K562 (cell line): ENCODE data around the gene DUSP10. TPM values are rescaled to one million over a fixed set of nuclear protein-coding genes. Genes with fewer than 3 reads are reported as not detected.

Source experiments
- CXXC5 ChIP-seq: fragments of 250-450 bp; sonication (Bioruptor Pico); IDR thresholded peaks from 2 replicates; pipeline ENCODE4 v1.8.0; 2022; ENCODE audit warnings: inconsistent platforms, mild to moderate bottlenecking, moderate library complexity
- FOXA3 ChIP-seq, 2 experiments: fragments of 450-650 bp in 1 of 2; sonication (generic) in 1 of 2; formaldehyde crosslinking; IDR thresholded peaks in 1 of 2; conservative IDR thresholded peaks in 1 of 2; 2 replicates each; pipeline versions ENCODE4 v1.4.0 to v1.8.0; 2020 to 2022; ENCODE audit warnings: mild to moderate bottlenecking in 2 of 2, missing genetic modification reagents in 1 of 2
- HNRNPK ChIP-seq: fragments of 200-400 bp; formaldehyde crosslinking; IDR thresholded peaks from one replicate; pipeline ENCODE4 v1.6.1; 2018; ENCODE audit warnings: mild to moderate bottlenecking, low read depth, low read length; ENCODE audit not compliant: poor library complexity, severe bottlenecking
- KAT8 ChIP-seq: fragments of 450-650 bp; IDR thresholded peaks from 2 replicates; pipeline ENCODE4 v1.6.1; 2016; ENCODE audit warnings: low read depth, mild to moderate bottlenecking
- NFIX ChIP-seq: fragments of 250-450 bp; sonication (Bioruptor Pico); IDR thresholded peaks from 2 replicates; pipeline ENCODE4 v1.4.0; 2020; ENCODE audit warnings: low read depth, mild to moderate bottlenecking, moderate library complexity
- SP1 ChIP-seq: sonication (generic); formaldehyde crosslinking; IDR thresholded peaks from 2 replicates; pipeline ENCODE4 v1.8.1; 2022; ENCODE audit warnings: mild to moderate bottlenecking, missing genetic modification reagents
- TSC22D4 ChIP-seq: fragments of 450-650 bp; IDR thresholded peaks from 2 replicates; pipeline ENCODE4 v1.6.1; 2016; ENCODE audit warnings: missing genetic modification characterization, missing biosample characterization, control low read depth
- YY1 ChIP-seq, 3 experiments: IDR thresholded peaks; 2 replicates each; pipeline ENCODE4 v1.6.1; 2011; ENCODE audit warnings: low read length in 2 of 3, mild to moderate bottlenecking in 2 of 3, moderate library complexity in 2 of 3, borderline replicate concordance in 1 of 3, control low read depth in 1 of 3, low read depth in 1 of 3; ENCODE audit not compliant: insufficient read depth in 3 of 3, insufficient replicate concordance in 2 of 3, control insufficient read depth in 1 of 3, insufficient read length in 1 of 3; ENCODE audit errors: extremely low read depth in 1 of 3
- ZNF3 ChIP-seq: fragments of 250-450 bp; sonication (Bioruptor Pico); IDR thresholded peaks from 2 replicates; pipeline ENCODE4 v1.5.0; 2021; ENCODE audit warnings: mild to moderate bottlenecking, moderate library complexity
- polyA plus RNA-seq, 8 experiments: library from polyadenylated mRNA; depleted of rRNA in 4 of 8; stranded (reverse) in 5 of 8; unstranded in 3 of 8; fragments of >200 nt; fragmentation: Nextera tagmentation in 2 of 8; fragmentation: Illumina TruSeq in 1 of 8; extraction: Ambion mirVana in 2 of 8; extraction: Trizol in 1 of 8; gene quantifications; 2 replicates each; pipeline versions ENCODE4 v1.2.1 to v1.2.3, GENCODE V29; 2011 to 2014; ENCODE audit warnings: inconsistent platforms in 1 of 8, missing spikeins in 1 of 8
- total RNA-seq, 7 experiments: library from RNA; depleted of rRNA in 6 of 7; stranded (reverse); fragments of >200 nt in 6 of 7; fragmentation: Illumina TruSeq in 2 of 7; extraction: Trizol in 2 of 7; gene quantifications; 2 replicates each; pipeline versions ENCODE4 v1.2.1 to v1.2.3, GENCODE V29; 2011 to 2021; ENCODE audit warnings: low replicate concordance in 1 of 7
- TF ChIP-seq, protein P1 (sequence below): fragments of 450-650 bp; IDR thresholded peaks from 2 replicates; pipeline ENCODE4 v1.6.1; 2017; ENCODE audit warnings: antibody characterized with exemption, mild to moderate bottlenecking
- TF ChIP-seq, protein P2 (sequence below): fragments of 250-450 bp; sonication (Bioruptor Pico); IDR thresholded peaks from 2 replicates; pipeline ENCODE4 v1.5.0; 2021; ENCODE audit warnings: mild to moderate bottlenecking, borderline replicate concordance
- TF ChIP-seq, protein P3 (sequence below): fragments of 450-650 bp; formaldehyde crosslinking; IDR thresholded peaks from 2 replicates; pipeline ENCODE4 v1.4.0; 2020; ENCODE audit warnings: mild to moderate bottlenecking, moderate library complexity
- TF ChIP-seq, protein P4 (sequence below): fragments of 250-450 bp; sonication (Bioruptor Pico); IDR thresholded peaks from 2 replicates; pipeline ENCODE4 v1.5.0; 2022; ENCODE audit warnings: mild to moderate bottlenecking

DUSP10 gene
- total and polyA plus RNA-seq, 9 of the 15 experiments (the other 6 are each of a cell fraction or from before 2014, with no cell fraction given) = 1.7 to 8.3 (median 6.1) TPM

DNA sequence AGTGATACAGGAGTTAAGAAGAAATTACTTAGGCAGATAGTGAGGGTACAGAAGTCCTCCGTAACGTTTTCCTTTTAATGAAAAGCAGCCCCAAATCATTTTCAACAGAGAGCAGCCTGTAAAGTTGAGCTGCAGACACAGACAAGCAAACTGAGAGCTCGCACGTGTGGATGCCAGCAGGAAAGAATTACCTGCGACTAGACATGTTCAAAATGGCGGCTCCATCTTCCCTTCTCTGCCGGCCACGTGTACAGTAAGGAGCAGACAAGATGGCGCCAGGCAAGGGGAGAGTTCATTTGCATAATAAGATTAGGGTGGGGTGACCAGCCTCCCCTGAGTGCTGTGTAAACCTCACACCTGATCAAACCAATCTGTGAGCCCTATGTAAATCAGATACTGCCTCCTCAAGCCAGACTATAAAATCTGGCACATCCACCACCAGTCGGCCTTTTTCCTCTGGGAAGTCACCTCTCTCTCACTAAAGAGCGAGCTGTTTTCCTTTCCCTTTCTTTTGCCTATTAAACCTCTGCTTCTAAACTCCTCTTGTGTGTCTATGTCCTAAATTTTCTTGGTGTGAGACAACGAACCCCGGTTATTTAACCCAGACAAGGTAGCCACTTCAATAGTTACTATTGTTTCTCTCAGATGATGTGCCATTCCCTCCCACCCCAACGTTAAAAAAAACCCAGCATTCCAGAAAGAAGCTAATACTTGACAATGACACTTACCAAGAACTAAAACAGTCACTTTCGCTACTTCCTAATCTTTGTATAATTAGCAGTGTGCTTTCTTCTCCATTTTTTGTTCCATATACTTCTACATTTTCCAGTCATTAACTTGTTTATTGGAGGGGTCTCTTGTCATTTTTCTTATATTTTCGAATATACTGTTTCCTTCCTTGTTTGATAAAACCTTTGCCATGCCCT lies 27.4 kb downstream of the DUSP10 start (continued):
- TF ChIP-seq, protein P1, sequence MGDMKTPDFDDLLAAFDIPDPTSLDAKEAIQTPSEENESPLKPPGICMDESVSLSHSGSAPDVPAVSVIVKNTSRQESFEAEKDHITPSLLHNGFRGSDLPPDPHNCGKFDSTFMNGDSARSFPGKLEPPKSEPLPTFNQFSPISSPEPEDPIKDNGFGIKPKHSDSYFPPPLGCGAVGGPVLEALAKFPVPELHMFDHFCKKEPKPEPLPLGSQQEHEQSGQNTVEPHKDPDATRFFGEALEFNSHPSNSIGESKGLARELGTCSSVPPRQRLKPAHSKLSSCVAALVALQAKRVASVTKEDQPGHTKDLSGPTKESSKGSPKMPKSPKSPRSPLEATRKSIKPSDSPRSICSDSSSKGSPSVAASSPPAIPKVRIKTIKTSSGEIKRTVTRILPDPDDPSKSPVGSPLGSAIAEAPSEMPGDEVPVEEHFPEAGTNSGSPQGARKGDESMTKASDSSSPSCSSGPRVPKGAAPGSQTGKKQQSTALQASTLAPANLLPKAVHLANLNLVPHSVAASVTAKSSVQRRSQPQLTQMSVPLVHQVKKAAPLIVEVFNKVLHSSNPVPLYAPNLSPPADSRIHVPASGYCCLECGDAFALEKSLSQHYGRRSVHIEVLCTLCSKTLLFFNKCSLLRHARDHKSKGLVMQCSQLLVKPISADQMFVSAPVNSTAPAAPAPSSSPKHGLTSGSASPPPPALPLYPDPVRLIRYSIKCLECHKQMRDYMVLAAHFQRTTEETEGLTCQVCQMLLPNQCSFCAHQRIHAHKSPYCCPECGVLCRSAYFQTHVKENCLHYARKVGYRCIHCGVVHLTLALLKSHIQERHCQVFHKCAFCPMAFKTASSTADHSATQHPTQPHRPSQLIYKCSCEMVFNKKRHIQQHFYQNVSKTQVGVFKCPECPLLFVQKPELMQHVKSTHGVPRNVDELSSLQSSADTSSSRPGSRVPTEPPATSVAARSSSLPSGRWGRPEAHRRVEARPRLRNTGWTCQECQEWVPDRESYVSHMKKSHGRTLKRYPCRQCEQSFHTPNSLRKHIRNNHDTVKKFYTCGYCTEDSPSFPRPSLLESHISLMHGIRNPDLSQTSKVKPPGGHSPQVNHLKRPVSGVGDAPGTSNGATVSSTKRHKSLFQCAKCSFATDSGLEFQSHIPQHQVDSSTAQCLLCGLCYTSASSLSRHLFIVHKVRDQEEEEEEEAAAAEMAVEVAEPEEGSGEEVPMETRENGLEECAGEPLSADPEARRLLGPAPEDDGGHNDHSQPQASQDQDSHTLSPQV = peak; percentile 95
- TF ChIP-seq NFIX (CRISPR knock-in tag) (no peak), ZNF3 (CRISPR knock-in tag) (peak; percentile 42; the same call in 1 of the 2 replicates), YY1 (IDR thresholded peaks at IDR 0.05; ENCODE audit: borderline replicate concordance in 1 of 3, control insufficient read depth in 1 of 3, extremely low read depth in 1 of 3, insufficient read depth in 3 of 3, insufficient read length in 1 of 3, insufficient replicate concordance in 2 of 3, low read depth in 1 of 3, low read length in 2 of 3) (peak; percentile 67 to 96 (median 88)), FOXA3 (CRISPR knock-in tag; conservative IDR thresholded peaks at IDR 0.05 in 1 of 2, IDR thresholded peaks at IDR 0.05 in 1 of 2) (peak in 1 of 2 experiments; percentile 56; a peak in 1 of 4 replicates), HNRNPK (no peak), KAT8 (peak; percentile 88), CXXC5 (CRISPR knock-in tag) (peak; percentile 66), SP1 (CRISPR knock-in tag) (peak; percentile 39; the same call in 1 of the 2 replicates), TSC22D4 (tag) (no peak)
- TF ChIP-seq, protein P2, sequence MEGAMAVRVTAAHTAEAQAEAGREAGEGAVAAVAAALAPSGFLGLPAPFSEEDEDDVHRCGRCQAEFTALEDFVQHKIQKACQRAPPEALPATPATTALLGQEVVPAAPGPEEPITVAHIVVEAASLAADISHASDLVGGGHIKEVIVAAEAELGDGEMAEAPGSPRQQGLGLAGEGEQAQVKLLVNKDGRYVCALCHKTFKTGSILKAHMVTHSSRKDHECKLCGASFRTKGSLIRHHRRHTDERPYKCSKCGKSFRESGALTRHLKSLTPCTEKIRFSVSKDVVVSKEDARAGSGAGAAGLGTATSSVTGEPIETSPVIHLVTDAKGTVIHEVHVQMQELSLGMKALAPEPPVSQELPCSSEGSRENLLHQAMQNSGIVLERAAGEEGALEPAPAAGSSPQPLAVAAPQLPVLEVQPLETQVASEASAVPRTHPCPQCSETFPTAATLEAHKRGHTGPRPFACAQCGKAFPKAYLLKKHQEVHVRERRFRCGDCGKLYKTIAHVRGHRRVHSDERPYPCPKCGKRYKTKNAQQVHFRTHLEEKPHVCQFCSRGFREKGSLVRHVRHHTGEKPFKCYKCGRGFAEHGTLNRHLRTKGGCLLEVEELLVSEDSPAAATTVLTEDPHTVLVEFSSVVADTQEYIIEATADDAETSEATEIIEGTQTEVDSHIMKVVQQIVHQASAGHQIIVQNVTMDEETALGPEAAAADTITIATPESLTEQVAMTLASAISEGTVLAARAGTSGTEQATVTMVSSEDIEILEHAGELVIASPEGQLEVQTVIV (CRISPR knock-in tag) = no peak
- TF ChIP-seq, protein P3, sequence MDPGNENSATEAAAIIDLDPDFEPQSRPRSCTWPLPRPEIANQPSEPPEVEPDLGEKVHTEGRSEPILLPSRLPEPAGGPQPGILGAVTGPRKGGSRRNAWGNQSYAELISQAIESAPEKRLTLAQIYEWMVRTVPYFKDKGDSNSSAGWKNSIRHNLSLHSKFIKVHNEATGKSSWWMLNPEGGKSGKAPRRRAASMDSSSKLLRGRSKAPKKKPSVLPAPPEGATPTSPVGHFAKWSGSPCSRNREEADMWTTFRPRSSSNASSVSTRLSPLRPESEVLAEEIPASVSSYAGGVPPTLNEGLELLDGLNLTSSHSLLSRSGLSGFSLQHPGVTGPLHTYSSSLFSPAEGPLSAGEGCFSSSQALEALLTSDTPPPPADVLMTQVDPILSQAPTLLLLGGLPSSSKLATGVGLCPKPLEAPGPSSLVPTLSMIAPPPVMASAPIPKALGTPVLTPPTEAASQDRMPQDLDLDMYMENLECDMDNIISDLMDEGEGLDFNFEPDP (CRISPR knock-in tag) = peak; percentile 64; the same call in 1 of the 2 replicates
- TF ChIP-seq, protein P4, sequence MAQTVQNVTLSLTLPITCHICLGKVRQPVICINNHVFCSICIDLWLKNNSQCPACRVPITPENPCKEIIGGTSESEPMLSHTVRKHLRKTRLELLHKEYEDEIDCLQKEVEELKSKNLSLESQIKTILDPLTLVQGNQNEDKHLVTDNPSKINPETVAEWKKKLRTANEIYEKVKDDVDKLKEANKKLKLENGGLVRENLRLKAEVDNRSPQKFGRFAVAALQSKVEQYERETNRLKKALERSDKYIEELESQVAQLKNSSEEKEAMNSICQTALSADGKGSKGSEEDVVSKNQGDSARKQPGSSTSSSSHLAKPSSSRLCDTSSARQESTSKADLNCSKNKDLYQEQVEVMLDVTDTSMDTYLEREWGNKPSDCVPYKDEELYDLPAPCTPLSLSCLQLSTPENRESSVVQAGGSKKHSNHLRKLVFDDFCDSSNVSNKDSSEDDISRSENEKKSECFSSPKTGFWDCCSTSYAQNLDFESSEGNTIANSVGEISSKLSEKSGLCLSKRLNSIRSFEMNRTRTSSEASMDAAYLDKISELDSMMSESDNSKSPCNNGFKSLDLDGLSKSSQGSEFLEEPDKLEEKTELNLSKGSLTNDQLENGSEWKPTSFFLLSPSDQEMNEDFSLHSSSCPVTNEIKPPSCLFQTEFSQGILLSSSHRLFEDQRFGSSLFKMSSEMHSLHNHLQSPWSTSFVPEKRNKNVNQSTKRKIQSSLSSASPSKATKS (CRISPR knock-in tag) = peak; percentile 79; the same call in 1 of the 2 replicates
